ENCODE results near the gene CCR5AS.
"Not testable (repeated sequence)": the region's sequence is repeated elsewhere in the genome, so short reads cannot be mapped to it uniquely, and the experiment has no call there.

Gene CCR5AS

DNA sequence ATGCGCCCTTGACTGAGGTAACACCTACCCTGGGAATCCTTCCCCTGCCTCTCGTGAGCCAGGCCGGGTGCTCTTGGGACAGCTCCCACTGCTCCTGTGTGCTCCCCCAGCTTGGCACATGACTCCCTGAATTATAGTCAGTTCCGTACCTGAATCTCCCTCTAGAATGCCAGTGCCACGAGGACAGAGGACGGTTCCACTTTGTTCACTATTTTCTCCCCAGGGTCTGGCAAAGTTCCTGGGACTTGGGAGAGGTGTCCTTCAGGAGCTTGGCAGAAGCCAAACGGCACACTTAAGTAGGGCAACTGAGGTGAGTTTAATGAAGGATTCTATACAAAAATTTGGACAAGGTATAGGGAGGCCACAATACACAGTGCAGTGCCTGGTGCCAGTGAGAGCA, 9.8 kb downstream of the CCR5AS start:
- Mint-ChIP-seq H3K27ac (no peak overlapping the region), H3K4me1 (ENCODE audit: low read depth) (peaks cover 9% of the 10 kb centered on the region), H3K9me3 (no peaks in the 10 kb centered on the region), H3K27me3 (ENCODE audit: insufficient read depth) (peaks cover 9% of the 10 kb centered on the region), H3K36me3 (ENCODE audit: low read depth) (no peaks in the 10 kb centered on the region), H3K4me3 (no peak overlapping the region)
- no peak for DNase-seq (ENCODE audit: low spot score)
- intact Hi-C loops (cut with micrococcal nuclease) = no loop called here

DNA sequence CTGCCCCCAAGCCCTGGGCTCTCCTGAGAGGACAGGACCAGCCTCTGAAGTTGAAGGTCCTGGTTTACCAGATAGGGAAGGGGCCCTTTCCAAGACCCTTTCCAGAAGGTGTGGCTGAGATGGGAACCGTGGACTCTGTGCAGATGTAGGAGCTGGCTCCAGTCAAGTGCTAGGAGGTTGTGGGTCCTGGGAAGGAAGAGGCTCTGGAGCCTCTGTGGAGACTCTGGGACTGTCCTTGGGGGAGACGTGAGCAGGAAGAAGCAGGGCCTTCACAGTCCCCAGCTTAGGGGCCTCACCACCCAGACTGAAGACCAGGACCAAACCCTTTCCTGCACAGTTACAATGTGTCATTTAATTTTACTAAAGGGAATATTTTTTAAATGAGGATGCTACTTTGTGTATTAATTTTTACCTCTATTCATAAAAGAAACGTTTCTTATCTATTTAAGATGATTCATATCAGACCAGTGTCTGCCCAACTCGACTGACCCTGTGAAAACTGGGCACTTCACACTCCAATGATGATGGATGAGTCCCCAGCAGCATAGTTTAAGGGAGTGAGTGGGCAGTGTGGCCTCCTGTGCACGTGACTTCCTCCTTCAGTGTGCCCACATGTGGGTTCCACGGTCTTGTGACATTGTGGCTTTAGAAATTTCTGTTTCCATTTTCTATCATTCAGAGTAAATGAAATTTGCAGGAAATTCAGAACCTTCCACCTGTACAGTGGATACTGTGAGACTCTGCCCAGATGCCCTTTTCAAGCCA, 10.9 kb downstream of the CCR5AS start:
- peaks cover 9% of the 10 kb centered on the region for H3K4me1 Mint-ChIP-seq (ENCODE audit: low read depth)
- H3K9me3 Mint-ChIP-seq = no peaks in the 10 kb centered on the region
- H3K27ac Mint-ChIP-seq = no peak overlapping the region
- no peak for DNase-seq (ENCODE audit: low spot score)
- no peak overlapping the region for H3K4me3 Mint-ChIP-seq
- no peaks in the 10 kb centered on the region for H3K36me3 Mint-ChIP-seq (ENCODE audit: low read depth)
- H3K27me3 Mint-ChIP-seq (ENCODE audit: insufficient read depth) = peaks cover 9% of the 10 kb centered on the region
- intact Hi-C loops (cut with micrococcal nuclease) = loop anchor here (1.0 kb wide), 1 partner anchor 46 kb away; no protein-coding TSS in a partner anchor

GRCh38 chr3:46395210-46395661, 11.6 kb downstream of the CCR5AS start:
- no peaks in the 10 kb centered on the region for H3K9me3 Mint-ChIP-seq
- H3K4me3 Mint-ChIP-seq = no peak overlapping the region
- peaks cover 9% of the 10 kb centered on the region for H3K4me1 Mint-ChIP-seq (ENCODE audit: low read depth)
- H3K27me3 Mint-ChIP-seq (ENCODE audit: insufficient read depth) = peaks cover 9% of the 10 kb centered on the region
- intact Hi-C loops (cut with micrococcal nuclease) = loop anchor here (1.0 kb wide), 1 partner anchor 47 kb away; no protein-coding TSS in a partner anchor
- no peak overlapping the region for H3K27ac Mint-ChIP-seq
- H3K36me3 Mint-ChIP-seq (ENCODE audit: low read depth) = no peaks in the 10 kb centered on the region
- DNase-seq (ENCODE audit: low spot score) = no peak

GRCh38 chr3:46393554-46394434, 13.1 kb downstream of the CCR5AS start:
- H3K36me3 Mint-ChIP-seq (ENCODE audit: low read depth) = no peaks in the 10 kb centered on the region
- DNase-seq (ENCODE audit: low spot score) = no peak
- H3K4me3 Mint-ChIP-seq = no peak overlapping the region
- H3K27ac Mint-ChIP-seq = no peak overlapping the region
- intact Hi-C loops (cut with micrococcal nuclease) = no loop called here
- H3K4me1 Mint-ChIP-seq (ENCODE audit: low read depth) = peaks cover 9% of the 10 kb centered on the region
- no peaks in the 10 kb centered on the region for H3K9me3 Mint-ChIP-seq
- H3K27me3 Mint-ChIP-seq (ENCODE audit: insufficient read depth) = peaks cover 9% of the 10 kb centered on the region

DNA sequence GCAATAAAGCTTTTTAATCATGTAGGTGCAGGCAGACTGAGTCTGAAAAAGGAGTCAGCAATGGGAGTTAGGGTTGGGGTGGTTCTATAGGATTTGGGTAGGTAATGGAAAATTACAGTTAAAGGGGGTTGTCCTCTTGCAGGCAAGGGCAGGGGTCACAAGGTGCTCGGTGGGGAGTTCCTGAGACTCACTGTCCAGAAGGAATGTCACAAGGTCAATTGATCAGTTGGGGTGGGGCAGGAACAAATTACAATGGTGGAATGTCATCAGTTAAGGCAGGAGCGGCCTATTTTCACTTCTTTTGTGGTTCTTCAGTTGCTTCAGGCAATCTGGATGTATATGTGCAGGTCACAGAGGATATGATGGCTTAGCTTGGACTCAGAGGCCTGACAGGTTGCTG, 13.9 kb downstream of the CCR5AS start:
- no peak for DNase-seq (ENCODE audit: low spot score)
- Mint-ChIP-seq H3K27ac (no peak overlapping the region), H3K4me3 (no peak overlapping the region), H3K36me3 (ENCODE audit: low read depth) (no peaks in the 10 kb centered on the region), H3K9me3 (no peaks in the 10 kb centered on the region), H3K27me3 (ENCODE audit: insufficient read depth) (peaks cover 9% of the 10 kb centered on the region), H3K4me1 (ENCODE audit: low read depth) (peaks cover 9% of the 10 kb centered on the region)
- intact Hi-C loops (cut with micrococcal nuclease) = no loop called here

- H3K9me3 Mint-ChIP-seq; H3K36me3 Mint-ChIP-seq (ENCODE audit: low read depth); H3K27me3 Mint-ChIP-seq (ENCODE audit: insufficient read depth); H3K27ac Mint-ChIP-seq; intact Hi-C loops (cut with micrococcal nuclease); H3K4me1 Mint-ChIP-seq (ENCODE audit: low read depth); H3K4me3 Mint-ChIP-seq; DNase-seq (ENCODE audit: low spot score): not testable (repeated sequence)
Measured at GRCh38 chr3:46391526-46391925, 15.3 kb downstream of the CCR5AS start.

DNA sequence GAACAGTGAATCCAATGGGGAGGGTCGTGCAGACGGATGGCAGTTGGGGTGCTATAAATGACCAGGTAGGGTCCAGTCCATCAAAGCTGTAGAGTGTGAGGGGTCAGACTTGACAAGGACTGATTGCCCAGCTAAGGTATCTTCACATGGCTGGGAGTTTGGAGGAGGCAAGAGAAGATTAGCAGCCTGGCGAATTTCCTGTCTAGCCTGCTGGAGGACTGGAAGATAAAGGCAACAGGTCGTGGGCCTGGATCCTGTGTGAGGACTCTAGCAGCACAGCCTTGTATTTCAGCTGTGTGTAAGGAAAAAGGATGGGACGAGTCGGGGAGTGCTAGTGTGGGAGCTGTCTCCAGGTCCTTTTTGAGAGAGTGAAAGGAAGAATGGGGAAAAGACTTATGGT, 17.6 kb downstream of the CCR5AS start:
- H3K27me3 Mint-ChIP-seq (ENCODE audit: insufficient read depth) = no peaks in the 10 kb centered on the region
- no peak overlapping the region for H3K27ac Mint-ChIP-seq
- H3K4me1 Mint-ChIP-seq (ENCODE audit: low read depth) = peaks cover 13% of the 10 kb centered on the region
- peaks cover 1% of the 10 kb centered on the region for H3K36me3 Mint-ChIP-seq (ENCODE audit: low read depth)
- H3K9me3 Mint-ChIP-seq = no peaks in the 10 kb centered on the region
- no peak for DNase-seq (ENCODE audit: low spot score)
- intact Hi-C loops (cut with micrococcal nuclease) = no loop called here
- H3K4me3 Mint-ChIP-seq = no peak overlapping the region

- intact Hi-C loops (cut with micrococcal nuclease); H3K9me3 Mint-ChIP-seq; H3K4me3 Mint-ChIP-seq; H3K36me3 Mint-ChIP-seq (ENCODE audit: low read depth); DNase-seq (ENCODE audit: low spot score); H3K27me3 Mint-ChIP-seq (ENCODE audit: insufficient read depth); H3K27ac Mint-ChIP-seq: not testable (repeated sequence)
- H3K4me1 Mint-ChIP-seq (ENCODE audit: low read depth) = peaks cover 16% of the 10 kb centered on the region
Measured at GRCh38 chr3:46388847-46389246, 18.0 kb downstream of the CCR5AS start.

GRCh38 chr3:46386205-46386604, 20.7 kb downstream of the CCR5AS start:
- H3K9me3 Mint-ChIP-seq = no peaks in the 10 kb centered on the region
- no peak overlapping the region for H3K4me3 Mint-ChIP-seq
- peaks cover 1% of the 10 kb centered on the region for H3K36me3 Mint-ChIP-seq (ENCODE audit: low read depth)
- DNase-seq (ENCODE audit: low spot score) = no peak
- H3K27ac Mint-ChIP-seq = no peak overlapping the region
- intact Hi-C loops (cut with micrococcal nuclease) = no loop called here
- H3K27me3 Mint-ChIP-seq (ENCODE audit: insufficient read depth) = peaks cover 2% of the 10 kb centered on the region
- H3K4me1 Mint-ChIP-seq (ENCODE audit: low read depth) = peaks cover 29% of the 10 kb centered on the region

GRCh38 chr3:46383951-46384330, 22.9 kb downstream of the CCR5AS start:
- Mint-ChIP-seq H3K4me1 (ENCODE audit: low read depth) (peaks cover 42% of the 10 kb centered on the region), H3K27ac (no peak overlapping the region), H3K9me3 (no peaks in the 10 kb centered on the region), H3K4me3 (no peak overlapping the region), H3K36me3 (ENCODE audit: low read depth) (peaks cover 4% of the 10 kb centered on the region), H3K27me3 (ENCODE audit: insufficient read depth) (peaks cover 2% of the 10 kb centered on the region)
- intact Hi-C loops (cut with micrococcal nuclease) = no loop called here
- DNase-seq (ENCODE audit: low spot score) = no peak

DNA sequence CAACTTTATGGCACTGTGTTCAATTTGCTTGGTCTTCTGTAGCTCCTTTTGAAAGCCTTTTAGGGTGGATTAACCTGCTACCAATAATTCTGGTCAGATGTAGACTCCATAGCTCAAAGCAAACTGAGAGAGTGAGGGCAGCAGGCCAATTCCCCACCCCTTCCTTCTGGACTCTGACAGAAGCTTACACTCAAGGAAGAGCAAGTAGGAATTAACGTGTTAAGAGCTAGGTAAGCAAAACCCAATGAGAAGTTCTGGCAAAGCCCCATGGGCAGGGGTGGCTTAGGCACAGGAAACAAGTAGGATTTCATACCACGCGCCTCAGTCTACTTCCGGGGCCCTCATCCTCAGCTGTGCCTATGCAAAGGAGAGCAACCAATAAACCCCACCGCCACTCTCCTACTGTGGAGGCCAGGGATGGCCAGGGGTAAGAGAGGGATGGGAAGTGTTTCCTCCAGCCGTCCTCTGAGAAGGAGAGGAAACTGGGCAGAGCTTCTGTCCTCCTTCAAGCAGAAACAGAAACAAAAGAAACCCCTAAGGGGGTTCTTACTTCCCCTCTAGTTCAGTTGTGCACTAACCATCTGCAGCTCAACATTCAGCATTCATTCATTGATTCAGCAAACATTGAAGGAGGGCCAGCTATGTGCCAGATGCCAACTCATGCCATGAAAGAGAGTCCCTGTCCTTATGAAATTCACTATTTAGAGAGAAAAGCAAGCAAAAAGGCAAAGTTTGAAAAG, 23.5 kb downstream of the CCR5AS start:
- no peak for DNase-seq (ENCODE audit: low spot score)
- H3K4me3 Mint-ChIP-seq = no peak overlapping the region
- no peak overlapping the region for H3K27ac Mint-ChIP-seq
- intact Hi-C loops (cut with micrococcal nuclease) = no loop called here
- H3K27me3 Mint-ChIP-seq (ENCODE audit: insufficient read depth) = peaks cover 2% of the 10 kb centered on the region
- peaks cover 4% of the 10 kb centered on the region for H3K36me3 Mint-ChIP-seq (ENCODE audit: low read depth)
- H3K9me3 Mint-ChIP-seq = no peaks in the 10 kb centered on the region
- peaks cover 44% of the 10 kb centered on the region for H3K4me1 Mint-ChIP-seq (ENCODE audit: low read depth)

DNA sequence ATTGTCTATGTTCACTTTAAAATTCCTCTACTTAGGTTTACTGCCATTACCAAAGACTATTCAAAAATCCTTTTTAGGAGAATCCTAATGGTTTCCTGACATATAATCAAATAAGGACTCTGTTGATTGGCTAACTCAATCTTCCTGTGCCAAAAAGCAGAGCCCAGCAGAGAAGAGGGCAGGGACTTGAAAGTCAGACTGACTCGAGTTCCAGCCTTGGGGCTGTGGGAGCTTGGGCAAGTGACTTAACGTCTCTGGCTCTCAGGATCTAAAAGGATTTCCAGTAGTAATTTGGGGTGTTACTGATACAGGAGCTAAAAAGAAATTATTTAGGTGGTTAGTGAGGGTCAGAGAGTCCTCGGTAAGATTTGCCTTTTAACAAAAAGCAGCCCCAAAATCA, 25.2 kb downstream of the CCR5AS start:
- no peak for DNase-seq (ENCODE audit: low spot score)
- no peak overlapping the region for H3K4me3 Mint-ChIP-seq
- H3K4me1 Mint-ChIP-seq (ENCODE audit: low read depth) = peaks cover 48% of the 10 kb centered on the region
- H3K36me3 Mint-ChIP-seq (ENCODE audit: low read depth) = peaks cover 10% of the 10 kb centered on the region
- peaks cover 5% of the 10 kb centered on the region for H3K27me3 Mint-ChIP-seq (ENCODE audit: insufficient read depth)
- H3K27ac Mint-ChIP-seq = no peak overlapping the region
- H3K9me3 Mint-ChIP-seq = no peaks in the 10 kb centered on the region
- intact Hi-C loops (cut with micrococcal nuclease) = no loop called here
